CD4-positive, alpha-beta T cell (primary cell): Measurements from ENCODE around the gene DLL3. TPM values are rescaled to one million over a fixed set of nuclear protein-coding genes. Genes with fewer than 3 reads are reported as not detected.

ENCODE experiments used
- ATAC-seq: fragments of 200-7000 bp; cut with Tn5 transposase; one replicate; pipeline ENCODE4 v1.10.0; 2022; ENCODE audit warnings: mild to moderate bottlenecking; ENCODE audit not compliant: poor library complexity
- CTCF ChIA-PET: fragments of 350-600 bp; sonication (Branson Sonifier 250); formaldehyde crosslinking; loops from one replicate; lab custom pipeline; 2021; ENCODE audit warnings: antibody characterized with exemption, inconsistent platforms; lab: Charles Lee
- POLR2A ChIA-PET: fragments of 350-600 bp; sonication (Branson Sonifier 250); formaldehyde crosslinking; loops from one replicate; lab custom pipeline; 2021; ENCODE audit warnings: antibody characterized with exemption, inconsistent platforms; lab: Charles Lee
- DNase-seq, 14 experiments: peaks; one replicate each; pipeline ENCODE4 v3.0.0-alpha.2; 2013 to 2020; ENCODE audit warnings: mixed read lengths in 2 of 14
- H3K27ac ChIP-seq, 2 donors: one replicate each; pipeline versions ENCODE4 v1.5.1 to v1.7.0; 2013; ENCODE audit warnings: low read length in 2 of 2, low read depth in 1 of 2, mild to moderate bottlenecking in 1 of 2
- H3K27me3 ChIP-seq, 2 experiments: 1 replicate in 1 of 2; 2 replicates in 1 of 2; pipeline versions ENCODE4 v1.6.1 to v1.7.0; 2013; ENCODE audit warnings: low read length in 2 of 2, control low read depth in 1 of 2, mild to moderate bottlenecking in 1 of 2, moderate library complexity in 1 of 2; ENCODE audit not compliant: insufficient read depth in 2 of 2, control insufficient read depth in 1 of 2
- H3K36me3 ChIP-seq: one replicate; pipeline ENCODE4 v1.6.1; 2013; ENCODE audit warnings: low read length, control low read depth; ENCODE audit not compliant: insufficient read depth
- H3K4me1 ChIP-seq: one replicate; pipeline ENCODE4 v1.6.1; 2013; ENCODE audit warnings: low read length, control low read depth; ENCODE audit not compliant: insufficient read depth
- H3K4me3 ChIP-seq: one replicate; pipeline ENCODE4 v1.5.1; 2013; ENCODE audit warnings: mild to moderate bottlenecking, low read length, moderate library complexity
- H3K9me3 ChIP-seq, 2 experiments: 1 replicate in 1 of 2; 2 replicates in 1 of 2; pipeline versions ENCODE4 v1.6.1 to v1.7.0; 2013; ENCODE audit warnings: low read length in 2 of 2, mild to moderate bottlenecking in 2 of 2, control low read depth in 1 of 2, moderate library complexity in 1 of 2; ENCODE audit not compliant: control insufficient read depth in 1 of 2, insufficient read depth in 1 of 2
- H3K27ac Mint-ChIP-seq: one replicate; pipeline ENCODE4 v1.8.0; 2020; ENCODE audit warnings: mixed read lengths
- H3K27me3 Mint-ChIP-seq: one replicate; pipeline ENCODE4 v1.8.0; 2021; ENCODE audit warnings: mixed read lengths
- H3K36me3 Mint-ChIP-seq: one replicate; pipeline ENCODE4 v1.8.0; 2021; ENCODE audit warnings: low read depth, mixed read lengths
- H3K4me1 Mint-ChIP-seq: one replicate; pipeline ENCODE4 v1.8.0; 2021; ENCODE audit warnings: low read depth, mixed read lengths
- H3K4me3 Mint-ChIP-seq: one replicate; pipeline ENCODE4 v1.8.0; 2020; ENCODE audit warnings: mild to moderate bottlenecking, mixed read lengths
- H3K9me3 Mint-ChIP-seq: one replicate; pipeline ENCODE4 v1.8.0; 2020; ENCODE audit warnings: mixed read lengths
- intact Hi-C, 2 experiments: fragments of 100-400 bp; cut with DNase I in 1 of 2; cut with micrococcal nuclease in 1 of 2; formaldehyde crosslinking; loops; one replicate each; pipeline versions ENCODE4 v1.15.1 to v1.9.0; 2023 to 2025; cut with DNase I, micrococcal nuclease
- total RNA-seq, 174 experiments: library from RNA in 2 of 174; stranded (reverse) in 2 of 174; gene quantifications; one replicate each; pipeline ENCODE4 v1.2.3 and lab custom pipeline; 2021 to 2026
- TF ChIP-seq, protein P1 (sequence below): fragments of 200-600 bp; IDR thresholded peaks from one replicate; pipeline ENCODE4 v1.8.0; 2022; ENCODE audit warnings: antibody characterized with exemption, mild to moderate bottlenecking

Gene DLL3
- total RNA-seq, 2 experiments from 2014 or later: not detected

DNA sequence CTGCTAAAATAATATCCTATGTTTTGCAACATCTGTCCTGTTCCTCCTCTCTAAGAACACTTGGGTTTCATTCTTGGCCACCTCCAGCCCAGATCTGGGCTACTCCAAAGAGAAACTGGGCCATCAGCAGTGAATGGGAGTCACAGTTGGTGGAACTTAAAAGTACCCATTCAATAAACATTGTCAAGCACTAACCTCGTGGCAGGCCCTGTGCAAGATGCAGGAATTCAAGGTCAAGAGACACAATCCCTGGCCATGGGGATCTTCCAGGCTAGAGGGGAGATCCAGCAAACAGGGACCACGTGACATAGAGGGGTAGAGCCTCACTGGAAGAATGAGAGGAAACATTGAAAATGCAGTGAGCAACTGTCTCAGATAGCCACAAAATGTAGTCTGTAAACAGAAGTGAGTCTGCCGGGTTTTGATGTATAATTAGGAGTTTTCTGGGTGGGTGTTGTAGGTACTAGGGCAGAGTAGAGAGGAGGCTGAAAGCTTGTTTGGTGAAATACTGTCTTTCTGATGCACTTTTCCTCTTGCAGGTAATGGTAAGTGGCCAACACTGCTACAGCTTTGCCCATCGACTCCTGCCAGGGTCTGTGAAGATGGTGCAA is 56.1 kb downstream of the DLL3 start:
- Histone ChIP-seq H3K27ac (no peak overlapping the region), H3K27me3 (no peaks in the 10 kb centered on the region), H3K36me3 (no peaks in the 10 kb centered on the region), H3K4me1 (peaks cover 14% of the 10 kb centered on the region), H3K4me3 (no peak overlapping the region), H3K9me3 (no peaks in the 10 kb centered on the region)
- intact Hi-C loops: loop anchor here in 1 of 2 experiments (10.0 kb wide), 1 partner anchor 290 kb away; the partner anchor contains the start of gene FBL
- TF ChIP-seq, protein P1, sequence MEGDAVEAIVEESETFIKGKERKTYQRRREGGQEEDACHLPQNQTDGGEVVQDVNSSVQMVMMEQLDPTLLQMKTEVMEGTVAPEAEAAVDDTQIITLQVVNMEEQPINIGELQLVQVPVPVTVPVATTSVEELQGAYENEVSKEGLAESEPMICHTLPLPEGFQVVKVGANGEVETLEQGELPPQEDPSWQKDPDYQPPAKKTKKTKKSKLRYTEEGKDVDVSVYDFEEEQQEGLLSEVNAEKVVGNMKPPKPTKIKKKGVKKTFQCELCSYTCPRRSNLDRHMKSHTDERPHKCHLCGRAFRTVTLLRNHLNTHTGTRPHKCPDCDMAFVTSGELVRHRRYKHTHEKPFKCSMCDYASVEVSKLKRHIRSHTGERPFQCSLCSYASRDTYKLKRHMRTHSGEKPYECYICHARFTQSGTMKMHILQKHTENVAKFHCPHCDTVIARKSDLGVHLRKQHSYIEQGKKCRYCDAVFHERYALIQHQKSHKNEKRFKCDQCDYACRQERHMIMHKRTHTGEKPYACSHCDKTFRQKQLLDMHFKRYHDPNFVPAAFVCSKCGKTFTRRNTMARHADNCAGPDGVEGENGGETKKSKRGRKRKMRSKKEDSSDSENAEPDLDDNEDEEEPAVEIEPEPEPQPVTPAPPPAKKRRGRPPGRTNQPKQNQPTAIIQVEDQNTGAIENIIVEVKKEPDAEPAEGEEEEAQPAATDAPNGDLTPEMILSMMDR: no peak
- no peak overlapping the region for H3K27ac Mint-ChIP-seq
- DNase-seq: no peak
- H3K9me3 Mint-ChIP-seq: no peaks in the 10 kb centered on the region
- H3K4me3 Mint-ChIP-seq: no peak overlapping the region
- no peaks in the 10 kb centered on the region for H3K27me3 Mint-ChIP-seq
- no peak for ATAC-seq
- ChIA-PET CTCF (no interaction called here), POLR2A (no interaction called here)
- H3K4me1 Mint-ChIP-seq: peaks cover 14% of the 10 kb centered on the region
- H3K36me3 Mint-ChIP-seq: no peaks in the 10 kb centered on the region

DNA sequence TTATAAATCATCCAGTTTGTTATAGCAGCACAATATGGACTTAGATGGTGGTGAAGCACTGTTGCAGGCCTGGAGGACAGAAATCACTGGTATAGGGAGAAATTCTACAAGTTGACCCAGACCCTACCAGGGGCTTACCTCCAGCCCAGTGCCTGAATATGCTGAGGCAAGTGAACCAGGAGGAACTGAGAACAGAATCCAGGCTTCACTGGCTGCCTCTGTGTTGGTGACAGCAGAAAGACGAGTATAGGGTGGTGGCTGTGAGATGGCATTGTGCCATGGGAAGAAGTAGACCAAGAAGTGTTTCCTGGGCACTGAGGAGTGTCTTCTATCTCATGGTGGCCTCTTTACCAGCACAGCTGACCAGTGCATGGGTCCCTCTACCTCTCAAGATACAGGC is 57.1 kb downstream of the DLL3 start:
- H3K4me3 Mint-ChIP-seq: no peak overlapping the region
- TF ChIP-seq, protein P1: no peak
- H3K27ac Mint-ChIP-seq: no peak overlapping the region
- Histone ChIP-seq H3K9me3 (no peaks in the 10 kb centered on the region), H3K4me1 (peaks cover 14% of the 10 kb centered on the region), H3K4me3 (no peak overlapping the region), H3K36me3 (no peaks in the 10 kb centered on the region), H3K27ac (no peak overlapping the region), H3K27me3 (no peaks in the 10 kb centered on the region)
- intact Hi-C loops: loop anchor here in 1 of 2 experiments (10.0 kb wide), 1 partner anchor 289 kb away; the partner anchor contains the start of gene FBL
- no peak for DNase-seq
- no peak for ATAC-seq
- H3K4me1 Mint-ChIP-seq: peaks cover 14% of the 10 kb centered on the region
- no peaks in the 10 kb centered on the region for H3K36me3 Mint-ChIP-seq
- POLR2A ChIA-PET: no interaction called here
- CTCF ChIA-PET: no interaction called here
- no peaks in the 10 kb centered on the region for H3K27me3 Mint-ChIP-seq
- no peaks in the 10 kb centered on the region for H3K9me3 Mint-ChIP-seq

Other genes starting within 250 kb of the DLL3 start
- gene IFNL2, start 230.6 kb upstream of the DLL3 start, total RNA-seq: not detected
- not detected for gene IFNL1, start 202.5 kb upstream of the DLL3 start, total RNA-seq
- gene LRFN1, start 178.1 kb upstream of the DLL3 start, total RNA-seq: 1 to 10 TPM; 2.3 to 2.6 TPM
- gene GMFG, start 162.9 kb upstream of the DLL3 start, total RNA-seq: 100 to 1,000 TPM; 352 to 367 TPM
- 10 to 100 TPM; 65.0 to 66.9 TPM for gene SAMD4B, start 156.5 kb upstream of the DLL3 start, total RNA-seq
- gene PAF1, start 107.8 kb upstream of the DLL3 start, total RNA-seq: 100 to 1,000 TPM in 1 of 2 experiments, 10 to 100 TPM in 1; 99.6 to 101 TPM
- gene MED29, start 107.6 kb upstream of the DLL3 start, total RNA-seq: 10 to 100 TPM; 45.0 to 46.1 TPM
- 1,000 to 10,000 TPM; 1,278 to 1,362 TPM for gene ZFP36, start 92.1 kb upstream of the DLL3 start, total RNA-seq
- 10 to 100 TPM; 80.6 to 81.4 TPM for gene PLEKHG2, start 86.3 kb upstream of the DLL3 start, total RNA-seq
- gene RPS16, start 63.0 kb upstream of the DLL3 start, total RNA-seq: 1,000 to 10,000 TPM; 4,625 to 4,839 TPM
- gene SUPT5H, start 53.4 kb upstream of the DLL3 start, total RNA-seq: 100 to 1,000 TPM; 322 to 333 TPM
- gene TIMM50, start 18.1 kb upstream of the DLL3 start, total RNA-seq: 10 to 100 TPM; 38.3 to 43.4 TPM
- not detected for gene SELENOV, start 16.2 kb downstream of the DLL3 start, total RNA-seq
- 1 to 10 TPM; 5.0 to 5.1 TPM for gene EID2B, start 33.9 kb downstream of the DLL3 start, total RNA-seq
- gene EID2, start 41.2 kb downstream of the DLL3 start, total RNA-seq: 10 to 100 TPM; 17.2 to 18.1 TPM
- gene LGALS13, start 103.6 kb downstream of the DLL3 start, total RNA-seq: not detected
- gene LGALS16, start 157.0 kb downstream of the DLL3 start, total RNA-seq: not detected
- gene LGALS14, start 205.5 kb downstream of the DLL3 start, total RNA-seq: not detected
- not detected for gene CLC, start 239.1 kb downstream of the DLL3 start, total RNA-seq